Activated CD4-positive, alpha-beta T cell treated with anti-CD3 and anti-CD28 coated beads for 36 hours (primary cell): ENCODE results near the gene LYRM1. TPM values are rescaled to one million over a fixed set of nuclear protein-coding genes. Genes with fewer than 3 reads are reported as not detected.
"Not testable (repeated sequence)": the region's sequence is repeated elsewhere in the genome, so short reads cannot be mapped to it uniquely, and the experiment has no call there.

Experiments used
- ATAC-seq: fragments of 200-7000 bp; cut with Tn5 transposase; one replicate; pipeline ENCODE4 v1.10.0; 2021; ENCODE audit warnings: mild to moderate bottlenecking, moderate library complexity
- CTCF ChIA-PET: fragments of 350-600 bp; sonication (Branson Sonifier 250); formaldehyde crosslinking; loops from one replicate; lab custom pipeline; 2021; ENCODE audit warnings: antibody characterized with exemption; lab: Charles Lee
- POLR2A ChIA-PET: fragments of 350-600 bp; sonication (Branson Sonifier 250); formaldehyde crosslinking; loops from one replicate; lab custom pipeline; 2021; ENCODE audit warnings: antibody characterized with exemption, inconsistent platforms; lab: Charles Lee
- DNase-seq: peaks from one replicate; pipeline ENCODE4 v3.0.0-alpha.2; 2020
- H3K27ac Mint-ChIP-seq: one replicate; pipeline ENCODE4 v1.8.0; 2021; ENCODE audit warnings: mixed read lengths
- H3K27me3 Mint-ChIP-seq: one replicate; pipeline ENCODE4 v1.8.0; 2021; ENCODE audit warnings: mixed read lengths
- H3K36me3 Mint-ChIP-seq: one replicate; pipeline ENCODE4 v1.8.0; 2021; ENCODE audit warnings: low read depth, mixed read lengths
- H3K4me1 Mint-ChIP-seq: one replicate; pipeline ENCODE4 v1.8.0; 2021; ENCODE audit warnings: mixed read lengths
- H3K4me3 Mint-ChIP-seq: one replicate; pipeline ENCODE4 v1.8.0; 2021; ENCODE audit warnings: mild to moderate bottlenecking, moderate library complexity, mixed read lengths
- H3K9me3 Mint-ChIP-seq: one replicate; pipeline ENCODE4 v1.8.0; 2021; ENCODE audit warnings: low read depth, mixed read lengths
- intact Hi-C, 2 experiments: fragments of 100-400 bp; cut with DNase I in 1 of 2; cut with micrococcal nuclease in 1 of 2; formaldehyde crosslinking; loops; one replicate each; pipeline versions ENCODE4 v1.14.2 to v1.15.1; 2022 to 2024; cut with DNase I, micrococcal nuclease
- total RNA-seq, 2 experiments: library from RNA; stranded (reverse); gene quantifications; one replicate each; pipeline ENCODE4 v1.2.3, GENCODE V29; 2021

Gene LYRM1
- total RNA-seq, 2 experiments from 2014 or later: 24.7 to 29.5 TPM

DNA sequence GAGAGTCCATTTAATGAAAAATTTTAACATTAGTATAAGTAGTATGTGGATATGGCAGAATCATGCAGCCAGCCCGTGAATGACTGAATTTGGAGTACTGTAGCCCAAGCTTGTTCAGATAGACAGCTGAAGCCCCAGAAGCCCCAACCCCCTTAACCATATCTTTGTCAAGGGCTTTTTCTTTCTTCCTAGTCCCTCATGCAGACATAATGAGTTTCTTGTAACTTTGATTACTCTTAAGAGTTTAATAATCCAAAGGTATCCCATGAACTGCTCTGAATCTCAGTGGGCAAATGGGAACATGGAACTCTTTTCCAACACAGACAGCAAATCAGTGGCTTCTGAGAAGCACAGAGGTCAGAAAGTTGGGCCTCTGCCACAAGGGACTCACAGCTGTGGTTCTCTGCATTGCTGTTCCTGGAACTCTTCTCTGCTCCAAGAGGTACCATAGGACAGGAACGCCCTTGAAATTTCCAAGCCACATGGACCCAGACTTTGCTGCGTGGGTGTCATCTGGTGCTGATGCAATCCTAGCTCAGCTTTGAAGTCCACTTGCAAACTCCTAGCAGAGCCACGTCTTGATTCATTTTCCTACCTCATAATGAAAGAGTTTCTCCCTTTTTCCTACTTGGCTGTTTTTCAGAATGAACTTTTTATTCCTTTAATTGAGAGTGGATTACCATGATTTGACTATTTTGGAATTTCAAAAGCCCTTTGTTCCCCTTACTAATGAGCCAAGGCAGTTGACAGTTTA, 18.1 kb downstream of the LYRM1 start:
- POLR2A ChIA-PET: no interaction called here

DNA sequence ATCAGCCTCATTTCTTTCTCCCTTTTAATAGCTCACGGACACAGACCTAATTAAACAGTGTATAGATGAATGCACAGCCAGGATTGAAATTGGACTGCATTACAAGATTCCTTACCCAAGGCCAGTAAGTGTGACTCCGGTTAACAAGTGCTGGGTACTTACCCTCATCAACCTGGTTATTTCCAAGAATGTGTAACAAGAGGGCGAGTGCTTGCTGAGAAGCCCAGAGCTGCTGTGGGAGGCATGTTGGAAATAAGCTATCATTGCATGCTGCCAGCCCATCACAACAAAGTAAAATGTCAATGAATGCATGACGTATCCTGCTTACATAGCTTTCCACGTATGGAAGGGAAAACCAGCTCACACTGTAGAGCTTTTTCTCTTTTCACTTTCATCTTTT, 19.5 kb downstream of the LYRM1 start:
- no peak overlapping the region for H3K4me3 Mint-ChIP-seq
- intact Hi-C loops: no loop called here
- peaks cover 26% of the 10 kb centered on the region for H3K36me3 Mint-ChIP-seq
- peaks cover 11% of the 10 kb centered on the region for H3K4me1 Mint-ChIP-seq
- DNase-seq: peak; percentile 20
- no peaks in the 10 kb centered on the region for H3K27me3 Mint-ChIP-seq
- ChIA-PET POLR2A (no interaction called here), CTCF (interaction anchor here (0.7 to 1.4 kb wide), 4 partner anchors 13 to 70 kb away, joined by 3 to 5 read pairs (median 3); no protein-coding TSS in a partner anchor)
- no peaks in the 10 kb centered on the region for H3K9me3 Mint-ChIP-seq
- ATAC-seq: peak; percentile 44
- H3K27ac Mint-ChIP-seq: no peak overlapping the region

More for the DNA sequence above, 18.1 kb downstream of the LYRM1 start:
- intact Hi-C loops: no loop called here
- Mint-ChIP-seq H3K9me3 (no peaks in the 10 kb centered on the region), H3K36me3 (peaks cover 24% of the 10 kb centered on the region), H3K27ac (peak overlapping the region; percentile 27), H3K4me3 (no peak overlapping the region), H3K27me3 (no peaks in the 10 kb centered on the region), H3K4me1 (peaks cover 11% of the 10 kb centered on the region)
- ATAC-seq (peak; percentile 26), DNase-seq (peak; percentile 22)
- CTCF ChIA-PET: no interaction called here

DNA sequence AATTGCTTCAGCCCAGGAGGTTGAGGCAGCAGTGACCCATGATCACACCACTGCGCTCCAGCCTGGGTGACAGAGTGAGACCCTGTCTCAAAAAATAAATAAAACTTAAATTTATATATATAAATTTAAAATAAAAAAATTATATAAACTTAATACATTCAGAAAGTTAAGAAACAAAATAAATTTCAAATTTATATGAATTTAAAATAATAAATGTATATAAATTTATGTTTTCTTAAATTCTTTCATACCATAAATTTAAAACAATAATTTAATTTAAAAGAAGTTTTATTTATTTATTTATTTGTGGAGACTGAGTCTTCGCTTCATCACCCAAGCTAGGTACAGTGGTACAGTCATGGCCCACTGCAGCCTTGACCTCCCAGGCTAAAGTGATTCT, 20.2 kb downstream of the LYRM1 start:
- DNase-seq (no peak), ATAC-seq (no peak)
- Mint-ChIP-seq H3K27ac (no peak overlapping the region), H3K9me3 (no peaks in the 10 kb centered on the region), H3K36me3 (peaks cover 23% of the 10 kb centered on the region), H3K27me3 (no peaks in the 10 kb centered on the region), H3K4me1 (peaks cover 11% of the 10 kb centered on the region), H3K4me3 (no peak overlapping the region)
- intact Hi-C loops: no loop called here
- ChIA-PET CTCF (interaction anchor here (1.0 to 1.4 kb wide), 4 partner anchors 14 to 70 kb away, joined by 3 to 5 read pairs (median 3); no protein-coding TSS in a partner anchor), POLR2A (no interaction called here)

DNA sequence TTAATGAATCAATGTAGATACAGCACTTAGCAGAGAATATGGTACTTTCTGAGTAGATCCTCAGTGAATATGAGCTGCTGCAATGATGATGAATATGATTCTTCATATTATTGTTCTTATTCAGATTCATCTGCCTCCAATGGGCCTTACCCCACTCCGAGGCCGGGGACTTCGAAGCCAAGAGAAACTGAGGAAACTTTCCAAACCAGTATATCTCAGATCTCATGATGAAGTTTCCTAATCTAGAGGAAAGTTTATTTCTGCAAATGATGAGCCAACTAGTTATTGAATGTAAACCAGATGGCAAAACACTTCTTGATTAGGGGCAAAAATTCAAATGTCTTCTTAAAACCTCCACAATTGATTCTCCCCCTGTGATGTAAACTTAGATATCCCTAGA, 23.3 kb downstream of the LYRM1 start:
- DNase-seq (no peak), ATAC-seq (no peak)
- peaks cover 7% of the 10 kb centered on the region for H3K4me1 Mint-ChIP-seq
- intact Hi-C loops: no loop called here
- ChIA-PET CTCF (interaction anchor here (0.8 to 0.9 kb wide), 2 partner anchors 159 to 400 kb away, joined by 3 to 5 read pairs; no protein-coding TSS in a partner anchor), POLR2A (no interaction called here)
- H3K9me3 Mint-ChIP-seq: no peaks in the 10 kb centered on the region
- H3K36me3 Mint-ChIP-seq: peaks cover 11% of the 10 kb centered on the region
- H3K27me3 Mint-ChIP-seq: no peaks in the 10 kb centered on the region
- H3K27ac Mint-ChIP-seq: no peak overlapping the region
- no peak overlapping the region for H3K4me3 Mint-ChIP-seq

DNA sequence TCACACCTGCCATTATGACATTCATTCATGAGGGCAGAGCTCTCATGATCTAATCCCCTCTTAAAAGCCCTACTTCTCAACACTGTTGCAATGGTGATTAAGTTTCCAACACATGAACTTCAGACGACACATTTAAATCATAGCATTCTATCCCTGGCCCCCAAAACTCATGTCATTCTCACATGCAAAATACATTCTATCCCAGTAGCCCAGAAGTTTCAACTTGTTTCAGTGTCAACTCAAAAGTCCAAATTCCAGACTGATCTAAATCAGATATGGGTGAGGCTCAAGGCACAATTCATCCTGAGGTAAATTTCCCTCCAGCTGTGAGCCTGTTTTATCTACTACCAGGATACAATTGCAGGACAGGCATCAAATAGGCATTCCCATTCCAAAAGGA, 25.2 kb downstream of the LYRM1 start:
- Mint-ChIP-seq H3K27me3 (no peaks in the 10 kb centered on the region), H3K4me3 (no peak overlapping the region), H3K36me3 (peaks cover 11% of the 10 kb centered on the region), H3K27ac (no peak overlapping the region), H3K4me1 (no peaks in the 10 kb centered on the region), H3K9me3 (no peaks in the 10 kb centered on the region)
- ChIA-PET POLR2A (no interaction called here), CTCF (interaction anchor here (0.6 kb wide), 1 partner anchor 1429 kb away, joined by 3 read pairs; no protein-coding TSS in a partner anchor)
- no peak for ATAC-seq
- intact Hi-C loops: no loop called here
- no peak for DNase-seq

DNA sequence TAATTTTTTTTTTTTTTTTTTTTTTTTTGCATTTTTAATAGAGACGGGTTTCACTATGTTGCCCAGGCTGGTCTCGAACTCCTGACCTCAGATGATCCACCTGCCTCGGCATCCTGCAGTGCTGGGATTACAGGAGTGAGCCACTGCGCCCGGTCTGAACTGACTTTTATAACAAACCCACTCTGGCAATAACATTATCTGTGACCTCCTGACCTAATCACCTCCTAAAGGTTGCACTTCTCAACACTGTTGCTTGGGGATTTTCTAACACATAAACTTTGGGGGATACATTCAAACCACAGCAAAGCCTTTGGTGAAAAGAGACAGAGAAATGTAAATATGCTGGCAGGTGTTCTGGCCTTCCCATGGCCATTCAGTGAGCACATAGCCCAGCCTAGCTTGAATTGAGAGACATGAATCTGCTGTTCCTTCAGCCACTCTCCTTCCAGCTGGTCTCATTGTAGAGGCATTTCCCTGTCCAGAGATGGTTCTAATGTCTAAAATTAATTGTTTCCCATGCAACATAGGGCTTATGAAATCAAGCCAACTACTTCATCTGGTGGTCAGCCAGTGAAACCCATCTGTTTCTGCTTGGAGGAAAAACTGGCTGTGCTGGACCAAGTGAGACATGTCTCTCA, 28.3 kb downstream of the LYRM1 start:
- Mint-ChIP-seq H3K4me1 (no peaks in the 10 kb centered on the region), H3K27ac (no peak overlapping the region), H3K4me3 (no peak overlapping the region), H3K36me3 (peaks cover 6% of the 10 kb centered on the region), H3K27me3 (no peaks in the 10 kb centered on the region), H3K9me3 (no peaks in the 10 kb centered on the region)
- ChIA-PET POLR2A (no interaction called here), CTCF (no interaction called here)
- intact Hi-C loops: no loop called here
- ATAC-seq: no peak
- DNase-seq: no peak

DNA sequence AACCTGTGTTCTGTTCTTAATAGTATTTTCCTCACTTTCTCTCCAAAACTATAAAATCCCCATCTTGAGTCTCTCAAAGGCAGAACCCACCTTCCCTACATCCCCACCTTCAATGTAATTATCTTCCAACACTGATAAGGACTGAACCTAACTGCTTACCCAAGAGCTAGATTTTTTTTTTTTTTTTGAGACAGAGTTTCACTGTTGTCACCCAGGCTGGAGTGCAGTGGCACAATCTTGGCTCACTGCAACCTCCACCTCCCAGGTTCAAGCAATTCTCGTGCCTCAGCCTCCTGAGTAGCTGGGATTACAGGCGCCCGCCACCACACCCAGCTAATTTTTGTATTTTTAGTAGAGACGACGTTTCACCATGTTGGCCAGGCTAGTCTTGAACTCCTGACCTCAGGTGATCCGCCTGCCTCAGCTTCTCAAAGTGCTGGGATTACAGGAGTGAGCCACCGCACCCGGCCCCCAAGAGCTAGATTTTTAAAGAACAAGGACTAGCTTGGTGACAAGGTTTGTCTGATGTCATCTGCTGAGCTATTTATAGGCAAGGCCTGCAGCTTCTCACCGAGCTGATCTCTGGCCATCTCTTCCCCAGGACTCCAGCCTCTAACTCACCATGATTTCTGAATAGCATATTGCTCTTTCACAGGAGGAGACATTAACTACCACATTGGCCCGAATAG, 29.2 kb downstream of the LYRM1 start:
- H3K36me3 Mint-ChIP-seq, H3K9me3 Mint-ChIP-seq, CTCF ChIA-PET, intact Hi-C loops, H3K4me3 Mint-ChIP-seq, ATAC-seq, H3K27me3 Mint-ChIP-seq, H3K27ac Mint-ChIP-seq, POLR2A ChIA-PET, H3K4me1 Mint-ChIP-seq, DNase-seq: not testable (repeated sequence)

DNA sequence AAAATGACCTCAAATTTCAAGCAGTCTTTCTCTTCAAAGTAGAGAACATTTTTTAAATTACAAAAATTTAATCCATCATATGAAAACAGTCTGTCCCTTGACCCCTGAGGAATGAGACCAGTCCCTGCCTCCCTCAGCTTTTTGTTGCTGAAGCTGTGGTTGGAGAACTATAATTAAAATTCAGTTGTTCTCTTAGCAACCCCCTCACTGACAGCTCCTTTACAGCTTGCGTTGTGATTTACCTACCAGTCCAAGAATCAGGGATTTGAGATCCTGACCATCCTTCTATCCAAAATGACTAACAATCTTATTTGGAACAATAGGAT, 29.8 kb downstream of the LYRM1 start:
- ChIA-PET POLR2A (no interaction called here), CTCF (no interaction called here)

GRCh38 chr16:20931066-20931600, 30.6 kb downstream of the LYRM1 start:
- no peaks in the 10 kb centered on the region for H3K9me3 Mint-ChIP-seq
- DNase-seq (no peak), ATAC-seq (no peak)
- intact Hi-C loops: no loop called here
- H3K27me3 Mint-ChIP-seq: no peaks in the 10 kb centered on the region
- no peak overlapping the region for H3K4me3 Mint-ChIP-seq
- H3K27ac Mint-ChIP-seq: no peak overlapping the region
- H3K36me3 Mint-ChIP-seq: no peaks in the 10 kb centered on the region
- H3K4me1 Mint-ChIP-seq: no peaks in the 10 kb centered on the region
- POLR2A ChIA-PET: no interaction called here
- CTCF ChIA-PET: interaction anchor here (2.5 kb wide), 1 partner anchor 81 kb away, joined by 7 read pairs; no protein-coding TSS in a partner anchor

More for the DNA sequence above, 29.8 kb downstream of the LYRM1 start:
- intact Hi-C loops: no loop called here
- Mint-ChIP-seq H3K36me3 (peaks cover 4% of the 10 kb centered on the region), H3K4me1 (no peaks in the 10 kb centered on the region), H3K27ac (no peak overlapping the region), H3K9me3 (no peaks in the 10 kb centered on the region), H3K4me3 (no peak overlapping the region), H3K27me3 (no peaks in the 10 kb centered on the region)
- ATAC-seq (no peak), DNase-seq (no peak)

GRCh38 chr16:20933589-20933988, 33.0 kb downstream of the LYRM1 start:
- H3K4me1 Mint-ChIP-seq: peaks cover 10% of the 10 kb centered on the region

GRCh38 chr16:20937736-20938135, 37.2 kb downstream of the LYRM1 start:
- H3K4me1 Mint-ChIP-seq: peaks cover 33% of the 10 kb centered on the region
- DNase-seq: no peak
- H3K27me3 Mint-ChIP-seq: peaks cover 1% of the 10 kb centered on the region
- H3K4me3 Mint-ChIP-seq: no peak overlapping the region
- H3K9me3 Mint-ChIP-seq: no peaks in the 10 kb centered on the region
- H3K27ac Mint-ChIP-seq: no peak overlapping the region
- ChIA-PET POLR2A (interaction anchor here (0.8 to 1.3 kb wide), 2 partner anchors 37 to 63 kb away, joined by 3 to 4 read pairs; partner anchors contain the start of genes DCUN1D3 and LYRM1), CTCF (interaction anchor here (0.6 to 1.9 kb wide), 3 partner anchors 64 to 1374 kb away, joined by 3 to 5 read pairs (median 4); no protein-coding TSS in a partner anchor)
- no peaks in the 10 kb centered on the region for H3K36me3 Mint-ChIP-seq
- no peak for ATAC-seq
- intact Hi-C loops: loop anchor here (1.0 to 2.0 kb wide), 4 partner anchors 27 to 63 kb away; partner anchors contain the start of genes DCUN1D3 (in 1 of the 2) and LYRM1 (in 1 of the 2)

More at GRCh38 chr16:20933589-20933988, 33.0 kb downstream of the LYRM1 start:
- POLR2A ChIA-PET: no interaction called here
- no peak overlapping the region for H3K4me3 Mint-ChIP-seq
- no peaks in the 10 kb centered on the region for H3K9me3 Mint-ChIP-seq
- DNase-seq (no peak), ATAC-seq (no peak)
- H3K36me3 Mint-ChIP-seq: no peaks in the 10 kb centered on the region
- peaks cover 1% of the 10 kb centered on the region for H3K27me3 Mint-ChIP-seq
- no peak overlapping the region for H3K27ac Mint-ChIP-seq
- intact Hi-C loops: no loop called here
- CTCF ChIA-PET: interaction anchor here (0.6 to 1.1 kb wide), 2 partner anchors 14 to 17 kb away, joined by 3 read pairs; no protein-coding TSS in a partner anchor
